ENCODE measurements around the gene ZP3.

DNA sequence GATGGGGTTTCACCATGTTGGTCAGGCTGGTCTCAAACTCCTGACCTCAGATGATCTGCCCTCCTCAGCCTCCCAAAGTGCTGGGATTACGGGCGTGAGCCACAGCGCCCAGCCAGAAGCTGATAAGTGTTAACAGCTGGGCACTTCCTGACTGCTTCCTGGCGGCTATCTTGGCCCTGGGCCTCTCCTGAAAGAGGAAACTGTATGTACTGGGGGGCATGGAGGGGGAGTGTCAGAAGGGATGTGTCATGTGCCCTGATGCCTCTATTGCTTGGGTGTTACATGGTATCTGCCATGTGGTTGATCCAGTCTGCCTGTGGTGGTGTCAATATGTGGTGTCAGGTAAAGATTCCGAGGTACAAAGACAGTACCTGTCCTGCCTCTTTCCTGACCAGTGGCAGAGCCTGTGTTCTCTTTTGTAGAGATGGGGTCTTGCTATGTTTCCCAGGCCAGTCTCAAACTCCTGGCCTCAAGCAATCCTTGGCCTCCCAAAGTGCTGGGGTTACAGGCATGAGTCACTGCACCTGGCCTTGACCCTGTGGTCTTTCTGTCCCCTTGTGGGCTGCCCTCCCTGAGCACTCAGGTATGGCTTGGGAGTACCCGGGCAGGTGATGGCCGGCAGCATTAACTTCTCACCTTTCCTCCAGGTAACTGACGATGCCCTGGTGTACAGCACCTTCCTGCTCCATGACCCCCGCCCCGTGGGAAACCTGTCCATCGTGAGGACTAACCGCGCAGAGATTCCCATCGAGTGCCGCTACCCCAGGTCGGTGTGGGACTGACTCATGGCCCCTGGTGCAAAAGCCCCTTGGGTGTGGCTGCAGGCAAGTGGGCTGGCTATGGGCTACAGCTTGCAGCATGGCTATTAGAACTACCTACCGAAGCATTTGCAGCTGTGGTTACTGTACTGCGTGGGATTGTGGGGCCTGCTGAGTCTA, 4.4 kb downstream of the ZP3 start:
- no peak for TF ChIP-seq POLR2AphosphoS5 (IDR thresholded peaks at IDR 0.05)
- TF ChIP-seq EP300 (IDR thresholded peaks at IDR 0.05) = no peak
- TF ChIP-seq, protein P1, sequence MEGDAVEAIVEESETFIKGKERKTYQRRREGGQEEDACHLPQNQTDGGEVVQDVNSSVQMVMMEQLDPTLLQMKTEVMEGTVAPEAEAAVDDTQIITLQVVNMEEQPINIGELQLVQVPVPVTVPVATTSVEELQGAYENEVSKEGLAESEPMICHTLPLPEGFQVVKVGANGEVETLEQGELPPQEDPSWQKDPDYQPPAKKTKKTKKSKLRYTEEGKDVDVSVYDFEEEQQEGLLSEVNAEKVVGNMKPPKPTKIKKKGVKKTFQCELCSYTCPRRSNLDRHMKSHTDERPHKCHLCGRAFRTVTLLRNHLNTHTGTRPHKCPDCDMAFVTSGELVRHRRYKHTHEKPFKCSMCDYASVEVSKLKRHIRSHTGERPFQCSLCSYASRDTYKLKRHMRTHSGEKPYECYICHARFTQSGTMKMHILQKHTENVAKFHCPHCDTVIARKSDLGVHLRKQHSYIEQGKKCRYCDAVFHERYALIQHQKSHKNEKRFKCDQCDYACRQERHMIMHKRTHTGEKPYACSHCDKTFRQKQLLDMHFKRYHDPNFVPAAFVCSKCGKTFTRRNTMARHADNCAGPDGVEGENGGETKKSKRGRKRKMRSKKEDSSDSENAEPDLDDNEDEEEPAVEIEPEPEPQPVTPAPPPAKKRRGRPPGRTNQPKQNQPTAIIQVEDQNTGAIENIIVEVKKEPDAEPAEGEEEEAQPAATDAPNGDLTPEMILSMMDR (IDR thresholded peaks at IDR 0.05) = no peak
- no peak for TF ChIP-seq POLR2A (IDR thresholded peaks at IDR 0.05)
